ENCODE data around the gene APEX1. TPM values are rescaled to one million over a fixed set of nuclear protein-coding genes. Genes with fewer than 3 reads are reported as not detected.

APEX1 gene
- total RNA-seq, 4 donors from 2014 or later: 75.7 to 132 (median 115) TPM

- Histone ChIP-seq H3K27ac (peak overlapping the region; percentile 88 to 99 (median 98)), H3K36me3 (no peaks in the 10 kb centered on the region), H3K4me3 (peak overlapping the region; percentile 53 to 91 (median 85)), H3K9me3 (no peaks in the 10 kb centered on the region), H3K27me3 (no peaks in the 10 kb centered on the region), H3K4me1 (peaks cover 0 to 35% (median 10%) of the 10 kb centered on the region in 3 donors)
- TF ChIP-seq CTCF (IDR thresholded peaks at IDR 0.05) (no peak), POLR2A (IDR thresholded peaks at IDR 0.05) (no peak)
- 5 to 8% methylated on average over 9 of the region's 9 CpGs for WGBS, 2 donors
- DNase-seq: no peak
- intact Hi-C loops (cut with DNase I): loop anchor here (5.0 to 10.0 kb wide), 2 partner anchors 69 to 194 kb away; partner anchors contain the start of gene PARP2
These were observed 41.3 kb upstream of the APEX1 start for GRCh38 chr14:20413744-20414082.

- H3K27ac ChIP-seq: no peak overlapping the region
- no peaks in the 10 kb centered on the region for H3K27me3 ChIP-seq
- H3K4me3 ChIP-seq: no peak overlapping the region
- intact Hi-C loops (cut with DNase I): loop anchor here (10.0 kb wide), 1 partner anchor 71 kb away; the partner anchor contains the start of gene PARP2
- H3K36me3 ChIP-seq: no peaks in the 10 kb centered on the region
- TF ChIP-seq CTCF (IDR thresholded peaks at IDR 0.05): peak in 5 of 6 experiments; percentile 45 to 57 (median 47)
- TF ChIP-seq POLR2A (IDR thresholded peaks at IDR 0.05): no peak
- 42 to 43% methylated on average over 3 of the region's 3 CpGs for WGBS, 2 donors
- DNase-seq: no peak
- H3K9me3 ChIP-seq: no peaks in the 10 kb centered on the region
- peaks cover 0 to 35% (median 10%) of the 10 kb centered on the region in 3 donors for H3K4me1 ChIP-seq
These were observed 39.2 kb upstream of the APEX1 start for GRCh38 chr14:20415782-20416206.

GRCh38 chr14:20416223-20416622 lies 38.8 kb upstream of the APEX1 start:
- Histone ChIP-seq H3K9me3 (no peaks in the 10 kb centered on the region), H3K4me1 (peaks cover 0 to 34% (median 10%) of the 10 kb centered on the region in 3 donors), H3K4me3 (no peak overlapping the region), H3K27me3 (no peaks in the 10 kb centered on the region), H3K27ac (no peak overlapping the region), H3K36me3 (no peaks in the 10 kb centered on the region)
- no peak for DNase-seq
- TF ChIP-seq CTCF (IDR thresholded peaks at IDR 0.05) (no peak), POLR2A (IDR thresholded peaks at IDR 0.05) (no peak)
- intact Hi-C loops (cut with DNase I): loop anchor here (10.0 kb wide), 1 partner anchor 71 kb away; the partner anchor contains the start of gene PARP2
- WGBS, 2 donors: 87 to 91% methylated on average over 2 of the region's 2 CpGs

GRCh38 chr14:20417250-20418186 lies 37.5 kb upstream of the APEX1 start:
- Histone ChIP-seq H3K36me3 (no peaks in the 10 kb centered on the region), H3K27me3 (no peaks in the 10 kb centered on the region), H3K9me3 (no peaks in the 10 kb centered on the region), H3K4me3 (no peak overlapping the region), H3K27ac (no peak overlapping the region), H3K4me1 (peaks cover 0 to 21% (median 5%) of the 10 kb centered on the region in 3 donors)
- TF ChIP-seq POLR2A (IDR thresholded peaks at IDR 0.05) (no peak), CTCF (IDR thresholded peaks at IDR 0.05) (no peak)
- 59 to 70% methylated on average over 6 to 7 of the region's 7 CpGs for WGBS, 2 donors
- no peak for DNase-seq
- intact Hi-C loops (cut with DNase I): loop anchor here (10.0 kb wide), 1 partner anchor 73 kb away; the partner anchor contains the start of gene PARP2

- no peaks in the 10 kb centered on the region for H3K27me3 ChIP-seq
- no peak for DNase-seq
- peaks cover 0 to 21% (median 5%) of the 10 kb centered on the region in 3 donors for H3K4me1 ChIP-seq
- 83 to 85% methylated on average over 2 of the region's 2 CpGs for WGBS, 2 donors
- no peaks in the 10 kb centered on the region for H3K36me3 ChIP-seq
- intact Hi-C loops (cut with DNase I): loop anchor here (10.0 kb wide), 1 partner anchor 74 kb away; the partner anchor contains the start of gene PARP2
- H3K9me3 ChIP-seq: no peaks in the 10 kb centered on the region
- no peak overlapping the region for H3K4me3 ChIP-seq
- TF ChIP-seq POLR2A (IDR thresholded peaks at IDR 0.05) (no peak), CTCF (IDR thresholded peaks at IDR 0.05) (no peak)
- no peak overlapping the region for H3K27ac ChIP-seq
These were observed 36.5 kb upstream of the APEX1 start for GRCh38 chr14:20418501-20418909.
